ENCODE data around the gene PERCC1. TPM values are rescaled to one million over a fixed set of nuclear protein-coding genes. Genes with fewer than 3 reads are reported as not detected.

The PERCC1 gene
- total RNA-seq, 2 experiments from 2014 or later = 0.30 TPM; not detected in 1

GRCh38 chr16:1451702-1452392 is 21.0 kb downstream of the PERCC1 start:
- H3K27ac ChIP-seq (ENCODE audit: low read depth in 1 of 2, low read length in 2 of 2) = no peak overlapping the region
- no peak overlapping the region for H3K27ac Mint-ChIP-seq
- ATAC-seq (ENCODE audit: poor library complexity) (no peak), DNase-seq (no peak)
- H3K36me3 ChIP-seq (ENCODE audit: insufficient read depth, low read length) = peaks cover 57% of the 10 kb centered on the region
- intact Hi-C loops (cut with DNase I, micrococcal nuclease) = no loop called here
- H3K9me3 Mint-ChIP-seq = no peaks in the 10 kb centered on the region
- H3K4me1 Mint-ChIP-seq (ENCODE audit: low read depth) = no peaks in the 10 kb centered on the region
- no peaks in the 10 kb centered on the region for H3K4me1 ChIP-seq (ENCODE audit: insufficient read depth, low read length)
- no peaks in the 10 kb centered on the region for H3K27me3 ChIP-seq (ENCODE audit: control insufficient read depth in 1 of 2, insufficient read depth in 2 of 2, low read length in 2 of 2)
- H3K9me3 ChIP-seq (ENCODE audit: control insufficient read depth in 1 of 2, insufficient read depth in 1 of 2, low read length in 2 of 2) = peaks cover 0 to 4% of the 10 kb centered on the region in 2 experiments
- ChIA-PET CTCF (no interaction called here), POLR2A (no interaction called here)
- H3K36me3 Mint-ChIP-seq (ENCODE audit: low read depth) = peaks cover 26% of the 10 kb centered on the region
- H3K27me3 Mint-ChIP-seq = no peaks in the 10 kb centered on the region
- H3K4me3 ChIP-seq (ENCODE audit: low read length) = no peak overlapping the region
- no peak for TF ChIP-seq CTCF (IDR thresholded peaks at IDR 0.05)
- no peak overlapping the region for H3K4me3 Mint-ChIP-seq

- Histone ChIP-seq H3K4me3 (ENCODE audit: low read length) (no peak overlapping the region), H3K9me3 (ENCODE audit: control insufficient read depth in 1 of 2, insufficient read depth in 1 of 2, low read length in 2 of 2) (peaks cover 0 to 4% of the 10 kb centered on the region in 2 experiments), H3K36me3 (ENCODE audit: insufficient read depth, low read length) (peaks cover 59% of the 10 kb centered on the region), H3K27ac (ENCODE audit: low read depth in 1 of 2, low read length in 2 of 2) (no peak overlapping the region), H3K4me1 (ENCODE audit: insufficient read depth, low read length) (no peaks in the 10 kb centered on the region), H3K27me3 (ENCODE audit: control insufficient read depth in 1 of 2, insufficient read depth in 2 of 2, low read length in 2 of 2) (no peaks in the 10 kb centered on the region)
- CTCF ChIA-PET = no interaction called here
- Mint-ChIP-seq H3K9me3 (no peaks in the 10 kb centered on the region), H3K4me1 (ENCODE audit: low read depth) (no peaks in the 10 kb centered on the region), H3K27me3 (no peaks in the 10 kb centered on the region), H3K36me3 (ENCODE audit: low read depth) (peaks cover 26% of the 10 kb centered on the region), H3K27ac (no peak overlapping the region), H3K4me3 (no peak overlapping the region)
- TF ChIP-seq CTCF (IDR thresholded peaks at IDR 0.05) = no peak
- intact Hi-C loops (cut with DNase I, micrococcal nuclease) = no loop called here
- no peak for DNase-seq
- POLR2A ChIA-PET = no interaction called here
- no peak for ATAC-seq (ENCODE audit: poor library complexity)
Measured at GRCh38 chr16:1452530-1452929, 21.7 kb downstream of the PERCC1 start.

GRCh38 chr16:1453316-1453715 is 22.4 kb downstream of the PERCC1 start:
- no peaks in the 10 kb centered on the region for H3K4me1 Mint-ChIP-seq (ENCODE audit: low read depth)
- Histone ChIP-seq H3K27ac (ENCODE audit: low read depth in 1 of 2, low read length in 2 of 2) (no peak overlapping the region), H3K9me3 (ENCODE audit: control insufficient read depth in 1 of 2, insufficient read depth in 1 of 2, low read length in 2 of 2) (peaks cover 0 to 4% of the 10 kb centered on the region in 2 experiments), H3K27me3 (ENCODE audit: control insufficient read depth in 1 of 2, insufficient read depth in 2 of 2, low read length in 2 of 2) (no peaks in the 10 kb centered on the region), H3K4me1 (ENCODE audit: insufficient read depth, low read length) (no peaks in the 10 kb centered on the region), H3K36me3 (ENCODE audit: insufficient read depth, low read length) (peaks cover 57% of the 10 kb centered on the region), H3K4me3 (ENCODE audit: low read length) (no peak overlapping the region)
- intact Hi-C loops (cut with DNase I, micrococcal nuclease) = no loop called here
- no peak overlapping the region for H3K4me3 Mint-ChIP-seq
- no peaks in the 10 kb centered on the region for H3K27me3 Mint-ChIP-seq
- no peak for TF ChIP-seq CTCF (IDR thresholded peaks at IDR 0.05)
- no peak overlapping the region for H3K27ac Mint-ChIP-seq
- peaks cover 22% of the 10 kb centered on the region for H3K36me3 Mint-ChIP-seq (ENCODE audit: low read depth)
- ChIA-PET POLR2A (no interaction called here), CTCF (no interaction called here)
- no peak for DNase-seq
- no peak for ATAC-seq (ENCODE audit: poor library complexity)
- no peaks in the 10 kb centered on the region for H3K9me3 Mint-ChIP-seq
